ENCODE measurements around the gene TRIM26. TPM values are rescaled to one million over a fixed set of nuclear protein-coding genes. Genes with fewer than 3 reads are reported as not detected.

Gene TRIM26
- total and polyA plus RNA-seq, 2 of the 13 experiments (the other 11 are each of a cell fraction or from before 2014, with no cell fraction given): 27.1 to 38.7 TPM

DNA sequence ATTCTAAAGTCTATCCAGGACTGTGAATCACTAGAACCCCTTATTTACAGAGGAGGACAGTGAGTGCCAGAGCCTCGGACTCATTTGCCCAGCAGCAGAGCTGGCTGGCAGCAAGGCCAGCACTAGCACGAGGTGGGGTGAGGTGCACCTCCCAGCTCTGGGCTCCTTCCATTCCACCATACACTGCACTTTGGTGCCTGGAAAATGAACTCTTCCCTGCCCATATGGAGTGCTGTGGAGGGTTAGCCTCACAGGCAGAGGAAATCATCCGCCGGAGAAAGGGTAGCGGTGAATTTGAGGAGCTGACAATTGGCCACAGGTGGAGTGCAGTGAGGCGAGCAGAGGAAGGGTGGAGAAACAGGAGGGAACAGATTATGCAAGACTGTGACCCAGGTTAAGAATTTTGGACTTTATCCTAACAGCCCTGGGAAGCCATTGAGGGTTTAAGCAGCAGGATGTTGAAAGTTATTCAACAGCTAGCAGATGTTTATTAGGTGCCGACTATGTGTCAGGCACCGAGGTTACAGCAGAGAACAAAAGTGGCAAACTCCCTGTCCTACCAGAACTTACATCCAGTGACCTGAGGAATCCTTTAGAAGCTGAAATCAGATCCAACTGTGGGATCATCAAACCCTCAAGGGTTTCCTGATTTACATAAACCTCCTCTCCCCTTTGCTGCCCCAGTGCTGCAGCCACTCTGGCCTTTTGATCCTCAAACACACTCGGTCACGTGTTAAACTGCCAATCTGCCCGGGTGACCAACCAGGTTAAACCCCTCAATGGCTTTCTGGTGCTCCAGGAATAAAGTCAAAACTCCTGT lies 6.2 kb downstream of the TRIM26 start (continued):
- TF ChIP-seq, protein P1, sequence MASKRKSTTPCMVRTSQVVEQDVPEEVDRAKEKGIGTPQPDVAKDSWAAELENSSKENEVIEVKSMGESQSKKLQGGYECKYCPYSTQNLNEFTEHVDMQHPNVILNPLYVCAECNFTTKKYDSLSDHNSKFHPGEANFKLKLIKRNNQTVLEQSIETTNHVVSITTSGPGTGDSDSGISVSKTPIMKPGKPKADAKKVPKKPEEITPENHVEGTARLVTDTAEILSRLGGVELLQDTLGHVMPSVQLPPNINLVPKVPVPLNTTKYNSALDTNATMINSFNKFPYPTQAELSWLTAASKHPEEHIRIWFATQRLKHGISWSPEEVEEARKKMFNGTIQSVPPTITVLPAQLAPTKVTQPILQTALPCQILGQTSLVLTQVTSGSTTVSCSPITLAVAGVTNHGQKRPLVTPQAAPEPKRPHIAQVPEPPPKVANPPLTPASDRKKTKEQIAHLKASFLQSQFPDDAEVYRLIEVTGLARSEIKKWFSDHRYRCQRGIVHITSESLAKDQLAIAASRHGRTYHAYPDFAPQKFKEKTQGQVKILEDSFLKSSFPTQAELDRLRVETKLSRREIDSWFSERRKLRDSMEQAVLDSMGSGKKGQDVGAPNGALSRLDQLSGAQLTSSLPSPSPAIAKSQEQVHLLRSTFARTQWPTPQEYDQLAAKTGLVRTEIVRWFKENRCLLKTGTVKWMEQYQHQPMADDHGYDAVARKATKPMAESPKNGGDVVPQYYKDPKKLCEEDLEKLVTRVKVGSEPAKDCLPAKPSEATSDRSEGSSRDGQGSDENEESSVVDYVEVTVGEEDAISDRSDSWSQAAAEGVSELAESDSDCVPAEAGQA (IDR thresholded peaks at IDR 0.05; ENCODE audit: low read depth): peak; percentile 32; the same call in 1 of the 2 replicates
- TF ChIP-seq, protein P1 (CRISPR knock-in tag; IDR thresholded peaks at IDR 0.05; ENCODE audit: borderline replicate concordance): no peak
- TF ChIP-seq, protein P2, sequence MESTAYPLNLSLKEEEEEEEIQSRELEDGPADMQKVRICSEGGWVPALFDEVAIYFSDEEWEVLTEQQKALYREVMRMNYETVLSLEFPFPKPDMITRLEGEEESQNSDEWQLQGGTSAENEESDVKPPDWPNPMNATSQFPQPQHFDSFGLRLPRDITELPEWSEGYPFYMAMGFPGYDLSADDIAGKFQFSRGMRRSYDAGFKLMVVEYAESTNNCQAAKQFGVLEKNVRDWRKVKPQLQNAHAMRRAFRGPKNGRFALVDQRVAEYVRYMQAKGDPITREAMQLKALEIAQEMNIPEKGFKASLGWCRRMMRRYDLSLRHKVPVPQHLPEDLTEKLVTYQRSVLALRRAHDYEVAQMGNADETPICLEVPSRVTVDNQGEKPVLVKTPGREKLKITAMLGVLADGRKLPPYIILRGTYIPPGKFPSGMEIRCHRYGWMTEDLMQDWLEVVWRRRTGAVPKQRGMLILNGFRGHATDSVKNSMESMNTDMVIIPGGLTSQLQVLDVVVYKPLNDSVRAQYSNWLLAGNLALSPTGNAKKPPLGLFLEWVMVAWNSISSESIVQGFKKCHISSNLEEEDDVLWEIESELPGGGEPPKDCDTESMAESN (CRISPR knock-in tag; conservative IDR thresholded peaks at IDR 0.05): peak; percentile 83
- TF ChIP-seq, protein P3, sequence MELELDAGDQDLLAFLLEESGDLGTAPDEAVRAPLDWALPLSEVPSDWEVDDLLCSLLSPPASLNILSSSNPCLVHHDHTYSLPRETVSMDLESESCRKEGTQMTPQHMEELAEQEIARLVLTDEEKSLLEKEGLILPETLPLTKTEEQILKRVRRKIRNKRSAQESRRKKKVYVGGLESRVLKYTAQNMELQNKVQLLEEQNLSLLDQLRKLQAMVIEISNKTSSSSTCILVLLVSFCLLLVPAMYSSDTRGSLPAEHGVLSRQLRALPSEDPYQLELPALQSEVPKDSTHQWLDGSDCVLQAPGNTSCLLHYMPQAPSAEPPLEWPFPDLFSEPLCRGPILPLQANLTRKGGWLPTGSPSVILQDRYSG (CRISPR knock-in tag; IDR thresholded peaks at IDR 0.05): peak; percentile 93; the same call in 1 of the 2 replicates
- TF ChIP-seq ZNF605 (CRISPR knock-in tag; IDR thresholded peaks at IDR 0.05) (peak; percentile 91), ZNF879 (CRISPR knock-in tag; IDR thresholded peaks at IDR 0.05) (no peak), U2AF1 (optimal IDR thresholded peaks at IDR 0.05; ENCODE audit: low read depth, low read length) (no peak), RXRA (CRISPR knock-in tag; IDR thresholded peaks at IDR 0.05) (peak; percentile 95; the same call in 1 of the 2 replicates), SP2 (CRISPR knock-in tag; IDR thresholded peaks at IDR 0.05) (no peak), DPF2 (CRISPR knock-in tag; IDR thresholded peaks at IDR 0.05; ENCODE audit: borderline replicate concordance, low read depth) (peak; percentile 85)
- TF ChIP-seq, protein P4, sequence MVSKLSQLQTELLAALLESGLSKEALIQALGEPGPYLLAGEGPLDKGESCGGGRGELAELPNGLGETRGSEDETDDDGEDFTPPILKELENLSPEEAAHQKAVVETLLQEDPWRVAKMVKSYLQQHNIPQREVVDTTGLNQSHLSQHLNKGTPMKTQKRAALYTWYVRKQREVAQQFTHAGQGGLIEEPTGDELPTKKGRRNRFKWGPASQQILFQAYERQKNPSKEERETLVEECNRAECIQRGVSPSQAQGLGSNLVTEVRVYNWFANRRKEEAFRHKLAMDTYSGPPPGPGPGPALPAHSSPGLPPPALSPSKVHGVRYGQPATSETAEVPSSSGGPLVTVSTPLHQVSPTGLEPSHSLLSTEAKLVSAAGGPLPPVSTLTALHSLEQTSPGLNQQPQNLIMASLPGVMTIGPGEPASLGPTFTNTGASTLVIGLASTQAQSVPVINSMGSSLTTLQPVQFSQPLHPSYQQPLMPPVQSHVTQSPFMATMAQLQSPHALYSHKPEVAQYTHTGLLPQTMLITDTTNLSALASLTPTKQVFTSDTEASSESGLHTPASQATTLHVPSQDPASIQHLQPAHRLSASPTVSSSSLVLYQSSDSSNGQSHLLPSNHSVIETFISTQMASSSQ (IDR thresholded peaks at IDR 0.05; ENCODE audit: low read depth): peak; percentile 67
- TF ChIP-seq, protein P4 (CRISPR knock-in tag; IDR thresholded peaks at IDR 0.05; ENCODE audit: borderline replicate concordance): peak; percentile 86; the same call in 1 of the 2 replicates
- TF ChIP-seq, protein P5, sequence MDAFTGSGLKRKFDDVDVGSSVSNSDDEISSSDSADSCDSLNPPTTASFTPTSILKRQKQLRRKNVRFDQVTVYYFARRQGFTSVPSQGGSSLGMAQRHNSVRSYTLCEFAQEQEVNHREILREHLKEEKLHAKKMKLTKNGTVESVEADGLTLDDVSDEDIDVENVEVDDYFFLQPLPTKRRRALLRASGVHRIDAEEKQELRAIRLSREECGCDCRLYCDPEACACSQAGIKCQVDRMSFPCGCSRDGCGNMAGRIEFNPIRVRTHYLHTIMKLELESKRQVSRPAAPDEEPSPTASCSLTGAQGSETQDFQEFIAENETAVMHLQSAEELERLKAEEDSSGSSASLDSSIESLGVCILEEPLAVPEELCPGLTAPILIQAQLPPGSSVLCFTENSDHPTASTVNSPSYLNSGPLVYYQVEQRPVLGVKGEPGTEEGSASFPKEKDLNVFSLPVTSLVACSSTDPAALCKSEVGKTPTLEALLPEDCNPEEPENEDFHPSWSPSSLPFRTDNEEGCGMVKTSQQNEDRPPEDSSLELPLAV (CRISPR knock-in tag; conservative IDR thresholded peaks at IDR 0.05; ENCODE audit: low read depth): no peak
